Astrocyte (in vitro differentiated cells and primary cell): ENCODE measurements around the gene HMGA1. TPM values are rescaled to one million over a fixed set of nuclear protein-coding genes. Genes with fewer than 3 reads are reported as not detected.

Experiments used
- DNase-seq: peaks from one replicate; pipeline ENCODE4 v3.0.0-alpha.2; 2010; ENCODE audit warnings: low read depth
- FAIRE-seq: peaks from 2 replicates; lab custom pipeline; 2011; peaks lifted over from hg19 to GRCh38; lab: Jason Lieb, UNC
- H2AFZ ChIP-seq: 2 replicates; pipeline ENCODE4 v1.6.0; 2012; ENCODE audit warnings: low read depth, low read length, inconsistent platforms
- H3K27ac ChIP-seq: 2 replicates; pipeline ENCODE4 v1.5.1; 2011; ENCODE audit warnings: low read depth, low read length, inconsistent platforms
- H3K27me3 ChIP-seq: 2 replicates; pipeline ENCODE4 v1.6.0; 2011; ENCODE audit warnings: low read length, inconsistent platforms; ENCODE audit not compliant: insufficient read depth
- H3K36me3 ChIP-seq: 2 replicates; pipeline ENCODE4 v1.5.1; 2011; ENCODE audit warnings: low read length, inconsistent platforms; ENCODE audit not compliant: insufficient read depth
- H3K4me1 ChIP-seq: 2 replicates; pipeline ENCODE4 v1.5.1; 2011; ENCODE audit warnings: low read length, inconsistent platforms; ENCODE audit not compliant: insufficient read depth
- H3K4me2 ChIP-seq: 2 replicates; pipeline ENCODE4 v1.6.0; 2012; ENCODE audit warnings: low read length, inconsistent platforms
- H3K4me3 ChIP-seq: 2 replicates; pipeline ENCODE4 v1.5.1; 2011; ENCODE audit warnings: low read depth, mild to moderate bottlenecking, low read length, inconsistent platforms; ENCODE audit not compliant: insufficient read depth
- H3K79me2 ChIP-seq: 2 replicates; pipeline ENCODE4 v1.6.0; 2012; ENCODE audit warnings: mild to moderate bottlenecking, low read length, inconsistent platforms; ENCODE audit not compliant: insufficient read depth
- H3K9ac ChIP-seq: 2 replicates; pipeline ENCODE4 v1.6.0; 2012; ENCODE audit warnings: mild to moderate bottlenecking, low read length, inconsistent platforms
- H3K9me3 ChIP-seq: 2 replicates; pipeline ENCODE4 v1.5.1; 2012; ENCODE audit warnings: low read depth, mild to moderate bottlenecking, low read length, inconsistent platforms; ENCODE audit not compliant: insufficient read depth
- H4K20me1 ChIP-seq: 2 replicates; pipeline ENCODE4 v1.6.0; 2012; ENCODE audit warnings: low read length, inconsistent platforms; ENCODE audit not compliant: insufficient read depth
- H3K27ac Mint-ChIP-seq: one replicate; pipeline ENCODE4 v1.8.0; 2021; ENCODE audit warnings: mild to moderate bottlenecking, mixed read lengths; ENCODE audit not compliant: unreplicated experiment
- H3K27me3 Mint-ChIP-seq: one replicate; pipeline ENCODE4 v1.8.0; 2021; ENCODE audit warnings: low read depth, mixed read lengths; ENCODE audit not compliant: unreplicated experiment
- H3K36me3 Mint-ChIP-seq: one replicate; pipeline ENCODE4 v1.8.0; 2021; ENCODE audit warnings: low read depth, mixed read lengths; ENCODE audit not compliant: unreplicated experiment
- H3K4me1 Mint-ChIP-seq: one replicate; pipeline ENCODE4 v1.8.0; 2021; ENCODE audit warnings: low read depth, mixed read lengths; ENCODE audit not compliant: unreplicated experiment
- H3K4me3 Mint-ChIP-seq: one replicate; pipeline ENCODE4 v1.8.0; 2021; ENCODE audit warnings: mild to moderate bottlenecking, moderate library complexity, mixed read lengths; ENCODE audit not compliant: unreplicated experiment
- H3K9me3 Mint-ChIP-seq: one replicate; pipeline ENCODE4 v1.8.0; 2021; ENCODE audit warnings: mild to moderate bottlenecking, mixed read lengths; ENCODE audit not compliant: unreplicated experiment
- EZH2 ChIP-seq: IDR thresholded peaks from 2 replicates; pipeline ENCODE4 v1.6.1; 2012; ENCODE audit warnings: mild to moderate bottlenecking, low read length, inconsistent platforms; ENCODE audit not compliant: insufficient read depth
- total RNA-seq: library from RNA; stranded (reverse); gene quantifications from 2 replicates; pipeline ENCODE4 v1.2.1, GENCODE V29; 2021
- TF ChIP-seq, protein P1 (sequence below): IDR thresholded peaks from 2 replicates; pipeline ENCODE4 v1.5.1; 2011; ENCODE audit warnings: low read depth, mild to moderate bottlenecking, inconsistent platforms, low read length, moderate library complexity; ENCODE audit not compliant: insufficient read depth

Gene HMGA1
- total RNA-seq, 1 donor from 2014 or later, result 199 TPM

GRCh38 chr6:34213772-34214171, 22.9 kb upstream of the HMGA1 start:
- H3K4me1 Mint-ChIP-seq, result no peaks in the 10 kb centered on the region
- Histone ChIP-seq H3K36me3 (no peaks in the 10 kb centered on the region), H3K27ac (no peak overlapping the region), H3K27me3 (no peaks in the 10 kb centered on the region), H4K20me1 (no peaks in the 10 kb centered on the region), H3K79me2 (no peaks in the 10 kb centered on the region), H3K4me2 (no peak overlapping the region), H3K9ac (no peak overlapping the region), H3K4me3 (no peak overlapping the region), H3K4me1 (no peaks in the 10 kb centered on the region), H2AFZ (no peak overlapping the region), H3K9me3 (no peaks in the 10 kb centered on the region)
- no peak overlapping the region for H3K27ac Mint-ChIP-seq
- H3K36me3 Mint-ChIP-seq, result no peaks in the 10 kb centered on the region
- FAIRE-seq, result no peak
- TF ChIP-seq, protein P1, sequence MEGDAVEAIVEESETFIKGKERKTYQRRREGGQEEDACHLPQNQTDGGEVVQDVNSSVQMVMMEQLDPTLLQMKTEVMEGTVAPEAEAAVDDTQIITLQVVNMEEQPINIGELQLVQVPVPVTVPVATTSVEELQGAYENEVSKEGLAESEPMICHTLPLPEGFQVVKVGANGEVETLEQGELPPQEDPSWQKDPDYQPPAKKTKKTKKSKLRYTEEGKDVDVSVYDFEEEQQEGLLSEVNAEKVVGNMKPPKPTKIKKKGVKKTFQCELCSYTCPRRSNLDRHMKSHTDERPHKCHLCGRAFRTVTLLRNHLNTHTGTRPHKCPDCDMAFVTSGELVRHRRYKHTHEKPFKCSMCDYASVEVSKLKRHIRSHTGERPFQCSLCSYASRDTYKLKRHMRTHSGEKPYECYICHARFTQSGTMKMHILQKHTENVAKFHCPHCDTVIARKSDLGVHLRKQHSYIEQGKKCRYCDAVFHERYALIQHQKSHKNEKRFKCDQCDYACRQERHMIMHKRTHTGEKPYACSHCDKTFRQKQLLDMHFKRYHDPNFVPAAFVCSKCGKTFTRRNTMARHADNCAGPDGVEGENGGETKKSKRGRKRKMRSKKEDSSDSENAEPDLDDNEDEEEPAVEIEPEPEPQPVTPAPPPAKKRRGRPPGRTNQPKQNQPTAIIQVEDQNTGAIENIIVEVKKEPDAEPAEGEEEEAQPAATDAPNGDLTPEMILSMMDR, result no peak
- TF ChIP-seq EZH2, result no peak
- no peaks in the 10 kb centered on the region for H3K9me3 Mint-ChIP-seq
- H3K4me3 Mint-ChIP-seq, result no peak overlapping the region
- no peak for DNase-seq
- no peaks in the 10 kb centered on the region for H3K27me3 Mint-ChIP-seq

DNA sequence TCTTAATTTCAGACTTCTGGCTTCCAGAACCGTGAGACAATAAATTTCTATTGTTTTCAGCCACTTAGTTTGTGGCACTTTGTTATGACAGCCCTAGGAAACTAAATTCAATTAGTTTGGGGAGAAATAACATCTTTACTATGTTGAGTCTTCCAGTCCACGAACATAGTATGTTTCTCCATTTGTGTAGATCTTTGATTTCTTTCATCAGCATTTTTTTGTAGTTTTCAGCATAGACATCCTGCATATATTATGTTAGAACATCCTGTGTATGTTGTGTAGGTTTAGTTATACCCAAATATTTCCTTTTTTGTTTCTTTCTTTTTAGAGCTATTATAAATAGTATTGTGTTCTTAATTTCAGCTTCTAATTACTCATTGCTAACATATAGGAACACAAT, 18.0 kb upstream of the HMGA1 start:
- Mint-ChIP-seq H3K9me3 (no peaks in the 10 kb centered on the region), H3K4me3 (no peak overlapping the region), H3K4me1 (no peaks in the 10 kb centered on the region), H3K27me3 (no peaks in the 10 kb centered on the region), H3K36me3 (no peaks in the 10 kb centered on the region), H3K27ac (no peak overlapping the region)
- TF ChIP-seq, protein P1, result no peak
- TF ChIP-seq EZH2, result no peak
- Histone ChIP-seq H3K36me3 (no peaks in the 10 kb centered on the region), H3K27ac (no peak overlapping the region), H3K9ac (no peak overlapping the region), H3K79me2 (no peaks in the 10 kb centered on the region), H3K9me3 (no peaks in the 10 kb centered on the region), H3K4me3 (no peak overlapping the region), H4K20me1 (no peaks in the 10 kb centered on the region), H3K27me3 (no peaks in the 10 kb centered on the region), H3K4me1 (peaks cover 8% of the 10 kb centered on the region), H2AFZ (no peak overlapping the region), H3K4me2 (no peak overlapping the region)
- FAIRE-seq, result no peak
- no peak for DNase-seq

- H4K20me1 ChIP-seq, result no peaks in the 10 kb centered on the region
Observed at GRCh38 chr6:34223381-34223955, 13.2 kb upstream of the HMGA1 start.

More at GRCh38 chr6:34223381-34223955, 13.2 kb upstream of the HMGA1 start:
- H3K27me3 Mint-ChIP-seq, result peaks cover 3% of the 10 kb centered on the region
- peaks cover 6% of the 10 kb centered on the region for H3K4me1 Mint-ChIP-seq
- Histone ChIP-seq H2AFZ (peak overlapping the region; percentile 82), H3K27ac (peak overlapping the region; percentile 65), H3K27me3 (no peaks in the 10 kb centered on the region), H3K4me1 (peaks cover 22% of the 10 kb centered on the region), H3K4me3 (peak overlapping the region; percentile 44), H3K4me2 (peak overlapping the region; percentile 85), H3K9me3 (no peaks in the 10 kb centered on the region), H3K9ac (peak overlapping the region; percentile 63), H3K36me3 (no peaks in the 10 kb centered on the region), H3K79me2 (no peaks in the 10 kb centered on the region)
- H3K9me3 Mint-ChIP-seq, result no peaks in the 10 kb centered on the region
- no peaks in the 10 kb centered on the region for H3K36me3 Mint-ChIP-seq
- peak overlapping the region; percentile 89 for H3K27ac Mint-ChIP-seq
- TF ChIP-seq EZH2, result no peak
- TF ChIP-seq, protein P1, result no peak
- FAIRE-seq (no peak), DNase-seq (no peak)
- peak overlapping the region; percentile 80 for H3K4me3 Mint-ChIP-seq
